ENCODE measurements around the gene PRTG. TPM values are rescaled to one million over a fixed set of nuclear protein-coding genes. Genes with fewer than 3 reads are reported as not detected.

PRTG gene
- total RNA-seq, 2 experiments from 2014 or later = not detected

DNA sequence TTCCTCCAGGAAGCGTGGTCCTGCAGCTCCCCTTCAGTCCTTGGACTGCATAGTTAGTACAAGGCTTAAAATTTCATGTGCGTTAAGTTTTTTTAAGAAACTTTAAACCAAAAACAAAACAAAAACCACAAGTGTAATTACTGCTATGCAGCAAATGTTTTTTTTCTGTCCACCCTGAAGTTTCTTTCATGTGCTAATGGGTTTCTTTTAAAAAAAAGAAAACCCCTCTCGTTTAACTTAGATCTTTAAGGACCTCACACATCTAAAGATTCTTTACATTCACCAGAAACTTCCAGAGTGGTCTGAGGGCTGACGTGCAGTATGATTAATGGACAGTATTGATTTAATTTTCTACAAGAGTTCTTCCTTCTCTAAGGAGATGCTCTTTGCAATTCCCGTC is 82.8 kb downstream of the PRTG start:
- no peak for DNase-seq
- H3K27me3 Mint-ChIP-seq = no peaks in the 10 kb centered on the region
- no peaks in the 10 kb centered on the region for H3K36me3 Mint-ChIP-seq (ENCODE audit: low read depth)
- H3K4me1 Mint-ChIP-seq = peaks cover 17% of the 10 kb centered on the region
- ATAC-seq = no peak
- POLR2A ChIA-PET = no interaction called here
- no peak overlapping the region for H3K4me3 Mint-ChIP-seq
- intact Hi-C loops (cut with DNase I, micrococcal nuclease) = no loop called here
- CTCF ChIA-PET = interaction anchor here (5.0 kb wide), 1 partner anchor 10 kb away, joined by 25 read pairs; no protein-coding TSS in a partner anchor
- H3K27ac Mint-ChIP-seq = no peak overlapping the region
- H3K9me3 Mint-ChIP-seq (ENCODE audit: low read depth) = no peaks in the 10 kb centered on the region

- H3K4me3 Mint-ChIP-seq = no peak overlapping the region
- no peak for ATAC-seq
- CTCF ChIA-PET = interaction anchor here (5.0 kb wide), 1 partner anchor 10 kb away, joined by 25 read pairs; no protein-coding TSS in a partner anchor
Observed at GRCh38 chr15:55659481-55659880, 83.5 kb downstream of the PRTG start.

DNA sequence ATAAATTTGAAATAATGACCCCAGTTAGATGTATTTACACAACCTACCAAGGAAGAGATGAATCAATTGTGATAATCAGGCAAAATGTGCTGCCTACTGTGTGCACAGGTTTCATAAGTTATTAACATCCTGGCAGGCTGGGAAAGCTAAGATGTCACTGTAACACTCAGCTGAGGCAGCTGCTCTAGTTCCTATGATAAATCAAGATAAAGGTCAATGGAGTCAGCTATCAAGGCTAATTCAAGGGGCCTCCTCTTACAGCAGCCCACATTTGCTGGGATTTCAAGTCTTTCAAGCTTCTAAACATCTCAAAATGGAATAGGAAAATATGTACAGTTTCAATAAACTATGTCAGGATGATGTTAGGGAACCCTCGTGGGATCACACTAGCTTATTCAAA is 84.1 kb downstream of the PRTG start:
- intact Hi-C loops (cut with DNase I, micrococcal nuclease) = no loop called here
- ChIA-PET CTCF (interaction anchor here (5.0 kb wide), 1 partner anchor 9 kb away, joined by 25 read pairs; no protein-coding TSS in a partner anchor), POLR2A (no interaction called here)
- Mint-ChIP-seq H3K36me3 (ENCODE audit: low read depth) (no peaks in the 10 kb centered on the region), H3K27me3 (no peaks in the 10 kb centered on the region), H3K4me1 (peaks cover 17% of the 10 kb centered on the region), H3K4me3 (no peak overlapping the region), H3K9me3 (ENCODE audit: low read depth) (no peaks in the 10 kb centered on the region), H3K27ac (no peak overlapping the region)
- no peak for DNase-seq
- ATAC-seq = no peak

More at GRCh38 chr15:55659481-55659880, 83.5 kb downstream of the PRTG start:
- intact Hi-C loops (cut with DNase I, micrococcal nuclease) = no loop called here
- Mint-ChIP-seq H3K4me1 (peaks cover 17% of the 10 kb centered on the region), H3K36me3 (ENCODE audit: low read depth) (no peaks in the 10 kb centered on the region), H3K9me3 (ENCODE audit: low read depth) (no peaks in the 10 kb centered on the region), H3K27ac (no peak overlapping the region), H3K27me3 (no peaks in the 10 kb centered on the region)
- DNase-seq = no peak
- POLR2A ChIA-PET = no interaction called here

DNA sequence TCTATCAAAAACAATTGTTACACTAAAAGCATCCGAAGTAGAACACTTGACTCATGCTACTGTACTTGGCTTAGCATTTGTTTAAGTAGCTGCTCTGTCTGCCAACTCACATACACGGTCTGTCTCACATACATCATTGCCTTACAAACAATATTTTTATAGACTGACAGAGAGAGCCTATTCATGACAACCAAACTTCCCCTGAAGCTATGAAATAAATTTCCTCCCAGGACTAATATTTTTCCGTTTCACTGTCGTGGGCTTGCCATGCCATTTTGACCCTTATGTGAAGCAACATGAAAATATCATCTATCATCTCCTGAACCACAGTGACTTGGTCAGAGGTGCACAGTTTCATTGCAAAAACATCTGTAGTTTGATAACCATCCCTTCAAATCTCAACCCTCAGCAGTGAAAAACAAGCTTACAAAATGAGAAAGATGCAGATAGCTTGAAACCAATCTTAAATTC is 88.4 kb downstream of the PRTG start:
- POLR2A ChIA-PET = no interaction called here
- H3K4me3 Mint-ChIP-seq = no peak overlapping the region
- H3K27me3 Mint-ChIP-seq = no peaks in the 10 kb centered on the region
- no peaks in the 10 kb centered on the region for H3K9me3 Mint-ChIP-seq (ENCODE audit: low read depth)
- intact Hi-C loops (cut with DNase I, micrococcal nuclease) = no loop called here
- DNase-seq = no peak
- no peak overlapping the region for H3K27ac Mint-ChIP-seq
- H3K36me3 Mint-ChIP-seq (ENCODE audit: low read depth) = no peaks in the 10 kb centered on the region
- peaks cover 4% of the 10 kb centered on the region for H3K4me1 Mint-ChIP-seq
- CTCF ChIA-PET = no interaction called here
- no peak for ATAC-seq

DNA sequence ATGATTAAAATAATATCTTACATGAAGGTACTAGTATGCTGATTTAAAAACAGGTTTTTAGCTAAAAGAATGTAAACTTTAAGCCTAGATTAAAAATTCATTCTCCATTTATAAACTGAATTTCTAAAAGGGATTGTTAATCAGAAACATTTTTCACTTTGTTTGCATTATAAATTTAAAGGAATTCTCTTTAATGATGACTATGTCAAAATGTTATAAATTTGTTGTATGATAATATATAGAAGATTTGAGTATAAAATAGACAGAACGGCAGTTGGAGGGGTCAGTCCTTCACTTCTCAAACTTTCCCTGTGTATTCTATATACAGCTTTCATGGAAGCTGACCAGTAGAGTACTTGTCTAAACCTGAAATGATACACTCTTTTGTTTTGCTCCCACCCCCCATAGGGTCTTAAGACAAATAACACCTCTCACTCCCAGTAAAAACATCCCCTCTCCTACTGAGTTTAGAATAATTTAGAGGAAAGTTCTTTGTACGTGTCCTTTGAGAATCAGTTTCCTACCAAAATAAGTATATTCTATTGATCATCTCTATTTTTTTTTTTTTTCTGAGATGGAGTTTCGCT is 90.0 kb downstream of the PRTG start:
- H3K9me3 Mint-ChIP-seq (ENCODE audit: low read depth) = no peaks in the 10 kb centered on the region
- peaks cover 4% of the 10 kb centered on the region for H3K4me1 Mint-ChIP-seq
- DNase-seq = no peak
- CTCF ChIA-PET = interaction anchor here (0.5 to 0.8 kb wide), 2 partner anchors 8 to 191 kb away, joined by 3 read pairs; no protein-coding TSS in a partner anchor
- no peak overlapping the region for H3K27ac Mint-ChIP-seq
- H3K36me3 Mint-ChIP-seq (ENCODE audit: low read depth) = no peaks in the 10 kb centered on the region
- intact Hi-C loops (cut with DNase I, micrococcal nuclease) = no loop called here
- H3K4me3 Mint-ChIP-seq = no peak overlapping the region
- no peaks in the 10 kb centered on the region for H3K27me3 Mint-ChIP-seq
- POLR2A ChIA-PET = no interaction called here
- no peak for ATAC-seq

- peaks cover 4% of the 10 kb centered on the region for H3K4me1 Mint-ChIP-seq
- CTCF ChIA-PET = interaction anchor here (0.8 kb wide), 1 partner anchor 191 kb away, joined by 3 read pairs; no protein-coding TSS in a partner anchor
- intact Hi-C loops (cut with DNase I, micrococcal nuclease) = no loop called here
Observed at GRCh38 chr15:55652359-55652758, 90.6 kb downstream of the PRTG start.

GRCh38 chr15:55649058-55649423 is 93.9 kb downstream of the PRTG start:
- intact Hi-C loops (cut with DNase I, micrococcal nuclease) = loop anchor here in 1 of 2 experiments (5.0 kb wide), 1 partner anchor 268 kb away; no protein-coding TSS in a partner anchor
- DNase-seq (no peak), ATAC-seq (no peak)
- peaks cover 2% of the 10 kb centered on the region for H3K27me3 Mint-ChIP-seq
- CTCF ChIA-PET = interaction anchor here (0.6 to 3.8 kb wide), 13 partner anchors 10 to 399 kb away, joined by 3 to 25 read pairs (median 4); no protein-coding TSS in a partner anchor
- H3K27ac Mint-ChIP-seq = no peak overlapping the region
- H3K36me3 Mint-ChIP-seq (ENCODE audit: low read depth) = no peaks in the 10 kb centered on the region
- no peaks in the 10 kb centered on the region for H3K9me3 Mint-ChIP-seq (ENCODE audit: low read depth)
- POLR2A ChIA-PET = interaction anchor here (0.6 kb wide), 1 partner anchor 251 kb away, joined by 6 read pairs; no protein-coding TSS in a partner anchor
- H3K4me1 Mint-ChIP-seq = peaks cover 4% of the 10 kb centered on the region
- no peak overlapping the region for H3K4me3 Mint-ChIP-seq

More at GRCh38 chr15:55652359-55652758, 90.6 kb downstream of the PRTG start:
- DNase-seq = no peak
- Mint-ChIP-seq H3K4me3 (no peak overlapping the region), H3K36me3 (ENCODE audit: low read depth) (no peaks in the 10 kb centered on the region), H3K9me3 (ENCODE audit: low read depth) (no peaks in the 10 kb centered on the region), H3K27me3 (no peaks in the 10 kb centered on the region), H3K27ac (no peak overlapping the region)
- no peak for ATAC-seq
- POLR2A ChIA-PET = no interaction called here

GRCh38 chr15:55638764-55639163 is 104.2 kb downstream of the PRTG start:
- no peaks in the 10 kb centered on the region for H3K36me3 Mint-ChIP-seq (ENCODE audit: low read depth)
- CTCF ChIA-PET = no interaction called here
- H3K4me3 Mint-ChIP-seq = no peak overlapping the region

DNA sequence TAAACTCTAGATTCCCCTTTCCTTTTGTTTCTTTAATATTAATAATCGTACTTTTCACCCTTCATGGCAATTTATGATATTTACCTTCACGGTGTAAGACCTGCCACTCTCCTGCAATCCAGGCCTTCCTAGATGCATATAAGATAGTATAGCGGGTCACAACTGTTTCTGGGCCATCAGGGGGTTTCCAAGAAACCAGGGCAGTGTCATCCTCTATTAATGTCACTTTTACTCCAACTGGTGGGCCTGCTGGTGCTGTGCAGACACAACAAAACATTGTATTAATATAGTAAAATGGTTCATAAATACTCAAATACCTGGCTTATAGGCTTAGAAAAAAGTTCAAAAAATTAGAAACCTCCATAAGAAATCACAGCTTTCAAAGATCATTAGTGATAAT is 105.9 kb downstream of the PRTG start:
- DNase-seq (no peak), ATAC-seq (no peak)
- no peak overlapping the region for H3K4me3 Mint-ChIP-seq
- no peak overlapping the region for H3K27ac Mint-ChIP-seq
- POLR2A ChIA-PET = no interaction called here
- H3K9me3 Mint-ChIP-seq (ENCODE audit: low read depth) = no peaks in the 10 kb centered on the region
- peaks cover 3% of the 10 kb centered on the region for H3K27me3 Mint-ChIP-seq
- H3K4me1 Mint-ChIP-seq = no peaks in the 10 kb centered on the region
- intact Hi-C loops (cut with DNase I, micrococcal nuclease) = no loop called here
- H3K36me3 Mint-ChIP-seq (ENCODE audit: low read depth) = no peaks in the 10 kb centered on the region
- CTCF ChIA-PET = interaction anchor here (0.6 to 1.2 kb wide), 3 partner anchors 9 to 565 kb away, joined by 3 to 4 read pairs (median 3); no protein-coding TSS in a partner anchor

More at GRCh38 chr15:55638764-55639163, 104.2 kb downstream of the PRTG start:
- no peaks in the 10 kb centered on the region for H3K9me3 Mint-ChIP-seq (ENCODE audit: low read depth)
- H3K27ac Mint-ChIP-seq = no peak overlapping the region
- peaks cover 3% of the 10 kb centered on the region for H3K27me3 Mint-ChIP-seq
- intact Hi-C loops (cut with DNase I, micrococcal nuclease) = no loop called here
- DNase-seq = no peak
- no peak for ATAC-seq
- POLR2A ChIA-PET = no interaction called here
- no peaks in the 10 kb centered on the region for H3K4me1 Mint-ChIP-seq

- Mint-ChIP-seq H3K4me3 (no peak overlapping the region), H3K9me3 (ENCODE audit: low read depth) (no peaks in the 10 kb centered on the region), H3K27ac (no peak overlapping the region), H3K36me3 (ENCODE audit: low read depth) (no peaks in the 10 kb centered on the region), H3K4me1 (no peaks in the 10 kb centered on the region), H3K27me3 (no peaks in the 10 kb centered on the region)
- ChIA-PET CTCF (interaction anchor here (1.0 to 1.1 kb wide), 3 partner anchors 10 to 107 kb away, joined by 3 to 5 read pairs (median 3); no protein-coding TSS in a partner anchor), POLR2A (no interaction called here)
- DNase-seq (no peak), ATAC-seq (no peak)
- intact Hi-C loops (cut with DNase I, micrococcal nuclease) = no loop called here
Observed at GRCh38 chr15:55633731-55634130, 109.2 kb downstream of the PRTG start.

DNA sequence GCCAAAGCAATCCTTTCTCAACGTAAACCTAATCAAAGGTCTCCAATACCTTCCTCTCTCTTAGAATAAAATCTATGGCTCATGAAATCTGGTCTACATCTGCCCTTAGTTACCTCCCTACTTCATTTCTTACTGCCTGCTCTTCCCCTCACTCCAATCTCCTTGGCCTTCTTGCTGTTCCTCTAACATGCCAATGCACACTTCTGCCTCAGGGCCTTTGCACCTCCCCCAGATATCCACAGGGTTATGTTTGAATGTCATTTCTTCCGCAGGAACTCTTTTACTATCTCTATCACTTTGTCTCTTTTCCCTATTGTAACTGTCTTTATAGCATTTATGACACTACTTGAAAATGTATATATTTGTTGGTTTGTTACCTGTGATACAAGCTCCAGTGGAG is 110.5 kb downstream of the PRTG start:
- ATAC-seq (no peak), DNase-seq (no peak)
- Mint-ChIP-seq H3K4me3 (no peak overlapping the region), H3K4me1 (no peaks in the 10 kb centered on the region), H3K9me3 (ENCODE audit: low read depth) (no peaks in the 10 kb centered on the region), H3K36me3 (ENCODE audit: low read depth) (no peaks in the 10 kb centered on the region), H3K27me3 (no peaks in the 10 kb centered on the region), H3K27ac (no peak overlapping the region)
- intact Hi-C loops (cut with DNase I, micrococcal nuclease) = no loop called here
- ChIA-PET CTCF (no interaction called here), POLR2A (no interaction called here)

- Mint-ChIP-seq H3K4me1 (no peaks in the 10 kb centered on the region), H3K4me3 (no peak overlapping the region), H3K9me3 (ENCODE audit: low read depth) (no peaks in the 10 kb centered on the region), H3K27ac (no peak overlapping the region), H3K27me3 (no peaks in the 10 kb centered on the region), H3K36me3 (ENCODE audit: low read depth) (no peaks in the 10 kb centered on the region)
- DNase-seq (no peak), ATAC-seq (no peak)
- CTCF ChIA-PET = interaction anchor here (1.0 kb wide), 1 partner anchor 19 kb away, joined by 3 read pairs; no protein-coding TSS in a partner anchor
- POLR2A ChIA-PET = no interaction called here
- intact Hi-C loops (cut with DNase I, micrococcal nuclease) = no loop called here
Observed at GRCh38 chr15:55630858-55631257, 112.1 kb downstream of the PRTG start.
